ENCODE results near the gene XPOT. TPM values are rescaled to one million over a fixed set of nuclear protein-coding genes. Genes with fewer than 3 reads are reported as not detected.

The XPOT gene
- total RNA-seq, 1 donor from 2014 or later, result 39.8 TPM

- H3K4me3 ChIP-seq (ENCODE audit: low read depth, low read length), result no peak overlapping the region
- no peak for TF ChIP-seq CTCF (conservative IDR thresholded peaks at IDR 0.05; ENCODE audit: low read depth, low read length)
- no peak for DNase-seq (ENCODE audit: low read depth)
Measured at GRCh38 chr12:64478661-64479060, 74.5 kb downstream of the XPOT start.

DNA sequence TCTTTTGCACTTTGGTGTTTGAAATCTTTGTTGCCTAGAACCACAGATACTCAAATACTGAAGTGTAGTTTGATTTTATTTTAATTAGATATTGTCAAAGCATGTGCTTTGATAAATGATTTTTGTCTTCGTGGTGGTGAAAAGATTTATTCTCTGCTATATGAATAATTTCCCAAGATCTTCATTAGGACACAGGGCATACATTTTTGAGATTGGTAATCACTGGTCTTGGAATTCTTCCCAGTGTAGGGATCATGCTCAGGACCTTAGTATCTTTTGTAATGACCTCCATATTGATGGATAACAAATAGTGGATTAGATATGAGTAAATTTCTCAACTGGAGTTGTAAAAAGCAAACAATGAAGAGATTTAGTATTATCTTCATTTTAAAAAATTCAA, 76.0 kb downstream of the XPOT start:
- no peak for DNase-seq (ENCODE audit: low read depth)
- no peak overlapping the region for H3K4me3 ChIP-seq (ENCODE audit: low read depth, low read length)
- no peak for TF ChIP-seq CTCF (conservative IDR thresholded peaks at IDR 0.05; ENCODE audit: low read depth, low read length)

DNA sequence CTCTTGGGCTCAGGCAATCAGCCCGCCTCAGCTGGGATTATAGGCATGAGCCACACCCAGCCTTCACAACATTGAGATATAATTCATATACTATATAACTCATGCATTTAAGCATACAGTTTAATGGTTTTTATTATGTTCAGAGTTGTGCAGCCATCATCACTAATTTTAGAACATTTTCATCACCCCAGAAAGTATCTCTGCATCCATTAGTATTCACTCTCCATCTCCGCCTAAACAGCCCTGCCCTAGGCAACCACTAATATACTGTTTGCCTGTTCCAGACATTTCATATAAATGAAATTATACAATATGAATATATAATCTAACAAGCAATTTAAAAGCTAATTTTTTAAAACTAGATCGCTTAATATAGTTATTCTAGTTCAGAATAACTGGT, 82.5 kb downstream of the XPOT start:
- TF ChIP-seq CTCF (conservative IDR thresholded peaks at IDR 0.05; ENCODE audit: low read depth, low read length), result no peak

DNA sequence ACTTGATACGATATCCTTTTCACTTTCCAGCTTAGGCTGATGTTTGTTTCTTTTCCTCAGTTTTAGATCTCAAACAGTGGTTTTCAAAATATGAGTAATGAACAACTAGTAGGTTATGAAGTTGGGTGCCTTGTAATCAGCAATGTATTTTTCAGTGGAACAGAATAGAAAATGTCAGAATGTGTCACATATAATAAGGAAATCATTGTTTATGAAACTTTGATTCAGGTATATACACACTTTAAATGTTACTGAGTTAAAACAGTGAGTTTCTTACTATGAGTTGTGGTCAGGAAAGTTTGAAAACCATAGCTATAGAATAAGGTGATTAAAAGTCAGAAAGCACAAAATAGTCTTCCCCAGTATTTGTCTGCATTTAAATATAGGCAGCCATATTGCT, 87.5 kb downstream of the XPOT start:
- DNase-seq (ENCODE audit: low read depth), result no peak
- H3K4me3 ChIP-seq (ENCODE audit: low read depth, low read length), result no peak overlapping the region
- TF ChIP-seq CTCF (conservative IDR thresholded peaks at IDR 0.05; ENCODE audit: low read depth, low read length), result no peak

More for the DNA sequence above, 82.5 kb downstream of the XPOT start:
- no peak overlapping the region for H3K4me3 ChIP-seq (ENCODE audit: low read depth, low read length)
- no peak for DNase-seq (ENCODE audit: low read depth)

DNA sequence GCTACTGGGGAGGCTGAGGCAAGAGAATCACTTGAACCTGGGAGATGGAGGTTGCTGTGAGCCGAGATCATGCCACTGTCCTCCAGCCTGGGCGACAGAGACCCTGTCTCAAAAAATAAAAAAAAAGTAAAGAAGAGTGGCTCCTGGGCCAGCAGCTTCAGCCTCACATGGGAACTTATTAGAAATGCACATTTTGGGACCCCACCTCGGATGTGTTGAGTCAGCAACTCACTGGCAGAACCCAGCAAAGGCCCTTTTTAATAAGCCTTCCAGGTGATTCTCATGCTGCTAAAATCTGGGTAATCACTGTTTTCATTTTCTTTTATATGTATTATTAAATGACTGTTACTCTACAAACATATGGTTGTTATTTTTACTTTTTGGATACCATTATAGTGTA, 89.3 kb downstream of the XPOT start:
- no peak for DNase-seq (ENCODE audit: low read depth)
- no peak overlapping the region for H3K4me3 ChIP-seq (ENCODE audit: low read depth, low read length)
- TF ChIP-seq CTCF (conservative IDR thresholded peaks at IDR 0.05; ENCODE audit: low read depth, low read length), result no peak

DNA sequence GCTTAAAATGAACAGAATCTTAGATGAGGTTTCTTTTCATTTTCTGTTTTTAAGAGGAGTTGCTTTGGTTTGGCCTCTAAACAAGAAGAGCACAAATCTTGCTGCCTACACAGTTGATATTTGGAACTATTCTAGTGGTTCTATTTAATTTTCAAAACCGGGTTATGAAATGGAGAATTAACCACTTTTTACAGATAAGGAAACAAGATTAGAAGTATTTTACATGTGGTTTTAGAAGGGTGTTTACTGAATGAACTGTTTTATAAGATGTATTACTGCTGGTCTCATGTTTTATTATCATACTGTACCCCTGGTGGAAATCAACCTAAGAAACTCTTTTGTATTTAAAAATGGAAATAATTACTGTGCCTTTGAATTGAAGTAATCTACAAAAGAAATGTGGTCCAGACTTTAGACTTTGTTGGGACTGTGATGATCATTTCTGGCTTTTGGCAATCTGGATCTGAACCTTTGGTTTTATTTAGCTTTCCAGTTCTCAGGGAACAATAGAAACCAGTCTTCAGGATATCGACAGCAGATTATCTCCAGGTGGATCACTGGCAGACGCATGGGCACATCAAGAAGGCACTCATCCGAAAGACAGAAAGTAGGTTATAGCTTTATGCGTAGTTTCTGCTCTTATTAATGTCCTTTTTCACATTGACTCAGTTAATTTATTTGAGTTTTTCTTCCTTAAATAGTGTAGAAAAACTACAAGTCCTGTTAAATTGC, 91.0 kb downstream of the XPOT start:
- DNase-seq (ENCODE audit: low read depth), result no peak
- TF ChIP-seq CTCF (conservative IDR thresholded peaks at IDR 0.05; ENCODE audit: low read depth, low read length), result no peak
- no peak overlapping the region for H3K4me3 ChIP-seq (ENCODE audit: low read depth, low read length)

DNA sequence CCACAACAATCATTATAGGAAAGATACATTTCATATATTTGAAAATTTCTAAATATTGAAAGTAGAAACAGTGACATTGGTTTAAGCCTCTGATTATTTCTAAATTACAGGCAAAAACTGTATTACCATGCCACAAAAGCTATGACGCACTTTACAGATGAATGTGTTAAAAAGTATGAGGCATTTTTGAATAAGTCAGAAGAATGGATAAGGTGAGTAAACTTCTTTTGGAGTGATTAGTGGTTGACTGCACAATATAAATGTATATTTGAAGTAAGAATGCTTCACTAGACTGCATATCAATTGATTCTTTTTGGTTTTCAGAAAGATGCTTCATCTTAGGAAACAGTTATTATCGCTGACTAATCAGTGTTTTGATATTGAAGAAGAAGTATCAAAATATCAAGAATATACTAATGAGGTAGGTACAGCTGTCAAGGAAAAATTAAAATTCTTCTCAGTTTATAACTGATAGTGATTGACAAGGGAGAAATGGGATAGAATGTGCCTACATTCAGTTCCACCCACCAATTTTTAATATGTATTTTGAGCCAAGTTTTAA, 92.7 kb downstream of the XPOT start:
- H3K4me3 ChIP-seq (ENCODE audit: low read depth, low read length), result no peak overlapping the region
- no peak for DNase-seq (ENCODE audit: low read depth)
- TF ChIP-seq CTCF (conservative IDR thresholded peaks at IDR 0.05; ENCODE audit: low read depth, low read length), result no peak

All from epithelial cell of proximal tubule (primary cell).